GM19438 (cell line): ENCODE data around the gene MC1R.
"Not testable (repeated sequence)": the region's sequence is repeated elsewhere in the genome, so short reads cannot be mapped to it uniquely, and the experiment has no call there.

Experiments used
- ATAC-seq: cut with Tn5 transposase; IDR thresholded peaks from one replicate; pipeline ENCODE4 v1.9.1; 2021; ENCODE audit warnings: low read depth; ENCODE audit not compliant: unreplicated experiment

The MC1R gene

GRCh38 chr16:89957216-89957785, 38.6 kb downstream of the MC1R start:
- ATAC-seq = no peak

DNA sequence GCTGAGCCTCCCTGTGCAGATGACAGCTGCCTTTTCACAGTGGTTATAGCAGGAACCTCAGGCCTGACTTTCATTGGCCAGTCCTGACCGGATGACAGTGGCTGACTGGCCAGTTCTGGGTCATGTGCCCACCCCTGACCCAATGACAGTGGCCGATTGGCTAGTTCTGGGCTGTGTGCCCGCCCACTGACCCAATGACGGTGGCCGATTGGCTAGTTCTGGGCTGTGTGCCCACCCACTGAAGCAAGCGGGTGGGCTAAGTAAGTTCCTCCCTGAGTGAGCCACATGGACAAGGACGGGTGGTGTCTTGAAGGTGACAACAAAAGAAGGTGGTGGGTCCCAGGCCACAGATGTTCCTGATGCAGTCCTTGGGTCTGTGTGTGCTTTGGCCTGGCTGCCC, 39.4 kb downstream of the MC1R start:
- no peak for ATAC-seq

DNA sequence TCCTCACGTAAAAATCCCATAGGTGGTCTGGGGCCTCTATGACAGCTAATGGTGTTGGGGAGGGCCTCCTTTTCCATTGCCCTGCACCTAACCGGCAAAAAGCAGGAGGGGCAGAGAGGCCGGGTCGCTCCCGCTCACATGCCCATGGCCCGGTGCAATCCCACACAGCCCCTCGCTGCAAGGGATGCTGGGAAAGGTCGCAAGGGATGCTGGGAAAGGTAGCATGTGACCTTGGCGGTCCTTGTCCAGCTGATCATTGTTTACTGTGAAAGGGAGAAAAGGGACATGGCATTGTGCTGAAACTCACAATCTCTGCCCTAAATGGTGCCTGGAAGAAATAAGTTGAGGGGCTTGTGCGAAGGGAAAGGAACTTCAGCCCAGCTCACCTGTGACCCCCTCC, 39.9 kb downstream of the MC1R start:
- no peak for ATAC-seq

DNA sequence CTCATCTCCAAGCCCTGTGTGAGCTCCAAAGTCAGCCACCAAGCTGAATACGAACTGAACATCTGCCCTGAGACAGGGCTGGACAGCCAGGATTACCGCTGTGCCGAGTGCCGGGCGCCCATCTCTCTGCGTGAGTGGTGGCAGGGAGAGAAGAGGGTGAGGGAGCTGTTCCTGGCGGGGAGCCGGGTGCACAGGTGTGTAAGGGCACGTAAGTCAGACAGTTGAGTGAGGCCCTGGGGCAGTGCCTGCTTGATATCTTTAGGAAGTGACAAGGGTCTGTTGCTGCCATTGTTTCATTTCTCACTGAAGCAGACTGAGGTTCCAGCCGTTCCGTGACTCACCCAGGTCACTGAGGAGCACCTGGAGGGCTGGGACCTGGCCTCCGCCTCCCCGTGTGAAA, 42.3 kb downstream of the MC1R start:
- ATAC-seq = no peak

DNA sequence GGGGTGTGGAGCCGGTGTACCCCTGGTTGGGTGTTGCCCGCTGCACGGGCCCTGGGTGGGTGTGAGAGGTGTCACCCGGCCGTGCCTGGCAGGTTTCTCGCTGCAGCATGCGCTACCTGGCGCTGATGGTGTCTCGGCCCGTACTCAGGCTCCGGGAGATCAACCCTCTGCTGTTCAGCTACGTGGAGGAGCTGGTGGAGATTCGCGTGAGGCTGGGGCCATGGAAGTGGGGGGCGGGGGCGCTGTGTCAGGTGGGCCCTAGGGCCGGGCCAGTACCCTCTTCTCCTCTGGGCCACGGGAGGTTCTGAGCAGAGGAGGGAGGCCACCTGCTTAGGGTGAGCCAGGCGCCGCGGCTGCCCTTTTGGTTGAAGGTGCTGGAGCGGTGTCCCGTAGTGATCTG, 43.3 kb downstream of the MC1R start:
- no peak for ATAC-seq

DNA sequence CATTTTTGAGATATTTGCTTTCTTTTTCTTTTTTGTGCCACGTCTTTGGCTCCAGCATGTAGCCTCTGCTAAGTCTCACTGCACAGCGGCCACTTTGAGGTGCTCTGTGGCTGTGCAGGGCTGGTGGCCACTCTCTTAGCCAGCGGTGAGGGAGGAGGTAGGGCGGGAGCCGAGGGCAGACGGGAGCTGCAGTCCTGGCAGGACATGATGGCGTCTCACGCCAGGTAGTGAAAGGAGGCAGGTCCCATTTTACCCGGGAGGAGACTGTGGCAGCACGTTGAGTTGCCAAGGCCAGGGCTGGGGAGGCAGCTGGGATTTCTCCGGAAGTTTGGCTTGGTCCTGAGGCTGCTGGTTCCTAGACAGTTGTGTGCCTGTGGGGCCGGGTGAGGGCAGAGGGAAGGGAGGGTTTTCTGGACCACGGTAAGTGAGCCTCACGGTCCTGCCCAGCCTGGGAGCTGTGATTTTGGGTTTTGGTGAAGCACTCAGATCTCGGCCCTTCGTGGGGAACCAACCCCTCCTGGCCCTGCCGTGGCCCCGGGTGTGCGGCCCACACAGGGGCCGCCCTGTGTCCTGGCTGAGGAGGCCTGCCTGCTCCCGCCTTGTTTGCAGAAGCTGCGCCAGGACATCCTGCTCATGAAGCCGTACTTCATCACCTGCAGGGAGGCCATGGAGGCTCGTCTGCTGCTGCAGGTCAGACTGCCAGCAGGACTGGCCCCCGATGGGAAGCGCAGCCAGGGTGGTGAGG, 44.3 kb downstream of the MC1R start:
- no peak for ATAC-seq

DNA sequence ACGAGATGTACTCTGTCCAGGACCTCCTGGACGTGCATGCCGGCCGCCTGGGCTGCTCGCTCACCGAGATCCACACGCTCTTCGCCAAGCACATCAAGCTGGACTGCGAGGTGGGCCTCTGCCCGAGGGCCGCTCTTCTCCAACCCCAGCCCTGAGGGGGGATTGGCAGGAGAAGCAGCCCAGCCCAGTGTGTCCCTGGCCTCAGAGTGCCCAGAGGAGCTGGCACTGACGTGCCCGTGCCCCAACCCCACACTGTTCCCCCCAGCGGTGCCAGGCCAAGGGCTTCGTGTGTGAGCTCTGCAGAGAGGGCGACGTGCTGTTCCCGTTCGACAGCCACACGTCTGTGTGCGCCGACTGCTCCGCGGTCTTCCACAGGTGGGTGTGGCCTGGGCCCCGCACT, 45.5 kb downstream of the MC1R start:
- no peak for ATAC-seq

DNA sequence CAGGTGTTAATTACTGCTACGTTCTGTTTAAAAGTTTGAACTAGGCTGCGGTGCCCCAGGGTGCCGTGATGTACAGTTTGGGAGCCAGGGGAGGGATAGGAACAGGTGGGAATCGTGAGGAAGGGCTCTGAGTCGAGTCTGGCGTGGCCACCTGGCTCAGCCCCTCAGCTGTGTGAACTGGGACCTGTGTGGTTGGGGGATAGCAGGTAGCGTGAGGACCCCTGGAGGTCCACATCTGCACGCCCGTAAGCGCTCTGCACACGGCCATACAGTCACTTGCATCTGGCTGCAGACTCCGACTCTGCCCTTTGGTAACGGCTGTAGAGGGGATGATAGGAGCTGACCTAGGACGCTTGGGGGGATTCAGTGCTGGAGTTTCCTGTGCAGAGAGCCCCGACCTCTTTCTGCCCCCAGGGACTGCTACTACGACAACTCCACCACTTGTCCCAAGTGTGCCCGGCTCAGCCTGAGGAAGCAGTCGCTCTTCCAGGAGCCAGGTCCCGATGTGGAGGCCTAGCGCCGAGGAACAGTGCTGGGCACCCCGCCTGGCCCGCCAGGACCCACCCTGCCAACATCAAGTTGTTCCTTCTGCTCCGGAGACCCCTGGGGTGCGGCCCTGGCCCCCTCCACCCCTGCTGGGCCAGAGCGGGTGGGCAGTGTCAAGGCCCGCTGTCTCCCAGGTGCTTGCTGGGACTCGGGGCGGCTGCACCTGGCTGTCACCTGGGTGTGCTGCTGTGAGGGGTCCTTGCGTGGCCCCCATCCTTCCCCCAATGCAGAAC, 47.0 kb downstream of the MC1R start:
- no peak for ATAC-seq

DNA sequence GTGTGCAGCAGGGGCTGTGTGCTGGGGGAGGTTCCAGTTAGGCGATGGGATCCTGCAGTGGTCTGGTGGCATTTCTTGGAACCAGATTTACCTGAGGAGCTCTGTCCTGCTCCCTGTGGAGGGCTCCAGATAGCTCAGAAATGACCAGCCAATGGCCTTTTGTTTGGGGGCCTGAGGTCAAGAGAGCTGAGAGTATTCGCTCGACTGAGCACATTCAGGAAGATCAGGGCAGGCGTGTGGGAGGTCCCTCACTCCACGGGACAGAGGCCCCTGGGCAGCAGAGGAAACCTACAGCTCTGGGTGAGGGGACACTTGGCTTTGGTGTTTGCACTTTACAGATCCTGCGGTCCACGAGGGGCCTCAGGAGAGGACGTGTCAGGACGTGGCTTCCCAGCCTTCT, 48.1 kb downstream of the MC1R start:
- ATAC-seq = no peak

DNA sequence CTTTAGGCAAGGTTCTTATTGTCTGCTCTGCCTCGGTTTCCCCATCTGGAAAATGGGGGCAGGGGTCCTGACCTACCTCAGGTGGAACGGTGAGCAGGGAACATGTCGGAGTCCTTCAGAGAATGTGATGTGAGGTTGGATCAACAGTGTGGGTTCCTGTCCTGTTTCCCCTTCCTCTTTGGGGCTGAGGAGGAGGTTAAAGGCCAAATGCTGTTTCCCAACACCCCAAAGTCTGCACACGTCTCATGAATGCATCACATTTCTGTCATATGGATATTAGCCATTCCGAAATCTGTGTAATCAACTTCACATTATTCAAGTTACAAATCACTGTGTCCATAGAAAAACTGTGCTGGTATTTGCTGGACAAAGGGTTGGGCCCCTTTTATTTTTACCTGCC, 48.8 kb downstream of the MC1R start:
- ATAC-seq = not testable (repeated sequence)

DNA sequence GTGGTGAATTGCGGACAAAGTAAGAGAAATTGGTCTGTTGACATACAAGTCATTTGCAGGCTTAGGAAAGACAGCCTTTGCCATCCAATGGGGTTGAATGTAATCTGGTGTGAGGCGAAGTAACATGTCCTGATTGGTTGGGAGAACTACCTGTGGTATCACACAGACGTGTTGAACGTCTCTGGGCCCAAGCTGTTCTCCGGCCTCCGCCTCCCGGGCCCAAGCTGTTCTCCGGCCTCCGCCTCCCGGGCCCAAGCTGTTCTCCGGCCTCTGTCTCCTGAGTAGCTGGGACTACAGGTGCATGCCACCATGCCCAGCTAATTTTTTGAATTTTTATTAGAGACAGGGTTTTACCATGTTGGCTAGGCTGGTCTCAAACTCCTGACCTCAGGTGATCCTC, 49.4 kb downstream of the MC1R start:
- not testable (repeated sequence) for ATAC-seq

GRCh38 chr16:89969741-89970410, 51.2 kb downstream of the MC1R start:
- no peak for ATAC-seq
